Measurements from ENCODE around the gene FAM13C. TPM values are rescaled to one million over a fixed set of nuclear protein-coding genes. Genes with fewer than 3 reads are reported as not detected.

FAM13C gene
- total RNA-seq, 6 donors from 2014 or later: 4.1 to 15.7 (median 8.9) TPM

DNA sequence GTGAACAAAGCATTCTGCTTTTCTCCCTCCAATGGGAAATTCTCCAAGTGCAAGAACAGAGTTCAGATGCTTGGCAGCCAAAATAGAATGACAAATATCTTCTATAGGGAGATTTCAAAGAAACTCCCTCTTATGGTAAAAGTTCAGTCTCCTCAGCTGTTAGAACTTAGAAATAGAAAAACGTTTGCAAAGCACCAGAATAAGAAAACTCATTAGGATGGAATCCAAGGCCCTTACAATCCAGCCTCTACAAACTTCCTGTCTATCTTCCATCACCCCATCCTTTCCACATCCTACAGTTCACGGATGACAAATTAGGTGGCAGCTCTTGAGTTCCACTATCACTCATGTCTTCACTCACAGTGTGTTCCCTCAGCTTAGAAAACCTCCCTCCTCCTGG is 25.7 kb downstream of the FAM13C start:
- peak overlapping the region in 2 of 4 donors; percentile 3 to 13 for H3K27ac ChIP-seq
- no peak for DNase-seq
- no peaks in the 10 kb centered on the region for H3K36me3 ChIP-seq
- H3K4me3 ChIP-seq: no peak overlapping the region
- no peaks in the 10 kb centered on the region for H3K27me3 ChIP-seq
- no peaks in the 10 kb centered on the region for H3K9me3 ChIP-seq
- ATAC-seq (ENCODE audit: low FRiP score in 2 of 2): peak; percentile 40 to 61
- peaks cover 0 to 5% (median 2%) of the 10 kb centered on the region in 4 donors for H3K4me1 ChIP-seq
- whole genome bisulfite sequencing, 2 donors: 12 to 24% methylated on average over 2 of the region's 2 CpGs
- TF ChIP-seq EP300 (IDR thresholded peaks at IDR 0.05) (peak in 1 of 4 donors; percentile 41), POLR2AphosphoS5 (IDR thresholded peaks at IDR 0.05) (peak; percentile 29 to 55)
- TF ChIP-seq, protein P1, sequence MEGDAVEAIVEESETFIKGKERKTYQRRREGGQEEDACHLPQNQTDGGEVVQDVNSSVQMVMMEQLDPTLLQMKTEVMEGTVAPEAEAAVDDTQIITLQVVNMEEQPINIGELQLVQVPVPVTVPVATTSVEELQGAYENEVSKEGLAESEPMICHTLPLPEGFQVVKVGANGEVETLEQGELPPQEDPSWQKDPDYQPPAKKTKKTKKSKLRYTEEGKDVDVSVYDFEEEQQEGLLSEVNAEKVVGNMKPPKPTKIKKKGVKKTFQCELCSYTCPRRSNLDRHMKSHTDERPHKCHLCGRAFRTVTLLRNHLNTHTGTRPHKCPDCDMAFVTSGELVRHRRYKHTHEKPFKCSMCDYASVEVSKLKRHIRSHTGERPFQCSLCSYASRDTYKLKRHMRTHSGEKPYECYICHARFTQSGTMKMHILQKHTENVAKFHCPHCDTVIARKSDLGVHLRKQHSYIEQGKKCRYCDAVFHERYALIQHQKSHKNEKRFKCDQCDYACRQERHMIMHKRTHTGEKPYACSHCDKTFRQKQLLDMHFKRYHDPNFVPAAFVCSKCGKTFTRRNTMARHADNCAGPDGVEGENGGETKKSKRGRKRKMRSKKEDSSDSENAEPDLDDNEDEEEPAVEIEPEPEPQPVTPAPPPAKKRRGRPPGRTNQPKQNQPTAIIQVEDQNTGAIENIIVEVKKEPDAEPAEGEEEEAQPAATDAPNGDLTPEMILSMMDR (IDR thresholded peaks at IDR 0.05): no peak

DNA sequence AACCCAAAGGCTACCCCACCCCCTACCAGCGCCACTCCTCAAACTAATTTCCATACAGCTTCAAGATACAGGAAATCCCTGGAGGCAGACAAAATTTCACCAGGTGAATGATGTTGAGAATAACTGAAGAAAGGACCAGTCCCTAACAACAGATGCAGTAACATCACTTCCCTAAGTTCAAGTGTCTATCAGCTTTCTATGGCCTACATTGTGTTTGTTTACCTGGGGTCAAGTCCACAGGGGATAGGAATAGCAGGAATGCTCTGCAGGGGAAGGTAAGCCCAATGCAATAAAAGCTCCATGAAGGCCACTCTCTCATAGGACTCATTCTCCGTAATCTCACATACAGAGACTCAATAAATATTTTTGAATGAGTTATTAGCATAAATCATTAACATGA is 26.9 kb downstream of the FAM13C start:
- DNase-seq: no peak
- Histone ChIP-seq H3K27ac (peak overlapping the region in 1 of 4 donors; percentile 3), H3K4me3 (no peak overlapping the region), H3K36me3 (no peaks in the 10 kb centered on the region), H3K27me3 (no peaks in the 10 kb centered on the region), H3K9me3 (no peaks in the 10 kb centered on the region), H3K4me1 (peaks cover 0 to 5% (median 2%) of the 10 kb centered on the region in 4 donors)
- no peak for ATAC-seq (ENCODE audit: low FRiP score in 2 of 2)
- TF ChIP-seq EP300 (IDR thresholded peaks at IDR 0.05) (no peak), POLR2A (IDR thresholded peaks at IDR 0.05) (no peak), POLR2AphosphoS5 (IDR thresholded peaks at IDR 0.05) (no peak)
- TF ChIP-seq, protein P1 (IDR thresholded peaks at IDR 0.05): no peak
- WGBS, 2 donors: 92 to 93% methylated on average over 2 of the region's 2 CpGs

DNA sequence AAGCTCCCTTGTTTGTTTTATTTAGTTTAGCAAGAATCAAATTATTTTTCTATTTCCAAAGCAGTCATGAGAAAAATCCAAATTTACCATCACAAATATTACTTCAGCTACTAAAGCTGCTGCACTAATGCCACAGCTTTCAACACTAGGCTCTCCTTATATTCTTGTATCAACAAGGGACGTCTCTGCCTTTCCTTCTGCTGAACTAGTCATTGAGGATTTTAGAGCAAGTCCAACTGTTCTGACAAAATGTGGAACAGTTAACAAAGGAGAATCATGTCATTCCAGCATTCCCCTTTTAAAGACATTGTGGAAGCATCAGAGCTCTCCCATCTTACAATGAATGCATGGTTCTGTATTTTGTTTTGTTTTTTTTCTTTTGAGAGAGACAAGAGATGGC is 28.6 kb downstream of the FAM13C start:
- 50 to 57% methylated on average over 1 of the region's 1 CpG for WGBS, 2 donors

DNA sequence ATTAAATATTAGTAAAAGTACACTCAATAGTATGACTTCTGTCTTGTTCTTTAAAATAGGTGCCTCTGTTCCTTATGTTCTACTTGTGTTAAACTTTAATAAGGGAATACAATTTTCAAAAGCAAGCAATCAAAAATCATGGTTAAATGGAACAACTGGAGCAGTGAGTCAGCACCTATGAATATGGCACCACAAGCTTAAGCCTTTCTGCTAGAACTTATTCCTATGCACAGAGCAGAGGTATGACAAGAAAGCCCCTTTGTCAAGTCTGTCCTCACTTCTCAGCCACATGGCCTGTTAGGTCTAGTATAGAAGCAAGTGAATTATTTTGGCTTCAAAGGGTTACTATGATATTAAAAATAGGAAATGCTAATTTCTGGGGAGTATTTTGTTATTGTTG is 29.8 kb downstream of the FAM13C start:
- Histone ChIP-seq H3K36me3 (no peaks in the 10 kb centered on the region), H3K27me3 (no peaks in the 10 kb centered on the region), H3K4me3 (no peak overlapping the region), H3K4me1 (peaks cover 0 to 5% (median 2%) of the 10 kb centered on the region in 4 donors), H3K9me3 (no peaks in the 10 kb centered on the region), H3K27ac (no peak overlapping the region)
- ATAC-seq (ENCODE audit: low FRiP score in 2 of 2) (no peak), DNase-seq (no peak)
- TF ChIP-seq EP300 (IDR thresholded peaks at IDR 0.05): no peak
- TF ChIP-seq, protein P1 (IDR thresholded peaks at IDR 0.05): no peak
- no peak for TF ChIP-seq POLR2AphosphoS5 (IDR thresholded peaks at IDR 0.05)
- no peak for TF ChIP-seq POLR2A (IDR thresholded peaks at IDR 0.05)

More for the DNA sequence above, 28.6 kb downstream of the FAM13C start:
- Histone ChIP-seq H3K4me3 (no peak overlapping the region), H3K27me3 (no peaks in the 10 kb centered on the region), H3K36me3 (no peaks in the 10 kb centered on the region), H3K4me1 (peaks cover 0 to 5% (median 2%) of the 10 kb centered on the region in 4 donors), H3K27ac (no peak overlapping the region), H3K9me3 (no peaks in the 10 kb centered on the region)
- TF ChIP-seq, protein P1 (IDR thresholded peaks at IDR 0.05): no peak
- no peak for TF ChIP-seq POLR2A (IDR thresholded peaks at IDR 0.05)
- TF ChIP-seq EP300 (IDR thresholded peaks at IDR 0.05): no peak
- DNase-seq (no peak), ATAC-seq (ENCODE audit: low FRiP score in 2 of 2) (no peak)

DNA sequence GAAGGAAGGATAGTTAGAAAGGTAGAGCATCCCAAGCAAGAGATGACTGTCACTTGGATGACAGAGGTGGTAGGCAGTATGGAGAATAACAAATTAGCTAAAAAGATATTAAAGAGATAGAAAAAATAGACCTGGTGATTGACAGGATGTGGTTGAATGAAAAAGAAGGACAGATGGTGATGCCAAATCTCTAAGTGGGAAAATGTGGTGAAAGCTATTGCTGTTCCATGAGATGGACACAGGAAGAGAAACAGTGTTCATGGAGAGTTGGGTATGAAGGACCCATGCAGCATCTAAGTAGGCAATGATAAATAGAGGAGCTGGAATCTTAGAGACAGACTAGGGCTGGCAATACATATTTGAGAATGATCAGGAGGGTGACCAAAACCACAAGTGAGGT is 30.7 kb downstream of the FAM13C start:
- no peak for ATAC-seq (ENCODE audit: low FRiP score in 2 of 2)

More for the DNA sequence above, 30.7 kb downstream of the FAM13C start:
- TF ChIP-seq, protein P1 (IDR thresholded peaks at IDR 0.05): no peak
- TF ChIP-seq EP300 (IDR thresholded peaks at IDR 0.05) (no peak), POLR2A (IDR thresholded peaks at IDR 0.05) (no peak), POLR2AphosphoS5 (IDR thresholded peaks at IDR 0.05) (no peak)
- H3K4me1 ChIP-seq: no peaks in the 10 kb centered on the region
- no peak overlapping the region for H3K4me3 ChIP-seq
- no peaks in the 10 kb centered on the region for H3K27me3 ChIP-seq
- no peak for DNase-seq
- H3K36me3 ChIP-seq: no peaks in the 10 kb centered on the region
- no peaks in the 10 kb centered on the region for H3K9me3 ChIP-seq
- no peak overlapping the region for H3K27ac ChIP-seq
